Naive thymus-derived CD8-positive, alpha-beta T cell (primary cell): ENCODE measurements around the gene ME2. TPM values are rescaled to one million over a fixed set of nuclear protein-coding genes. Genes with fewer than 3 reads are reported as not detected.
A peak's percentile ranks its signal among the peaks of the same experiment; 100 is the strongest.
"Not testable (repeated sequence)": the region's sequence is repeated elsewhere in the genome, so short reads cannot be mapped to it uniquely, and the experiment has no call there.

Source experiments
- ATAC-seq, 2 donors: fragments of 150-1000 bp; cut with Tn5 transposase in 1 of 2; sonication (Bioruptor Pico), chemical (Tn5 transposase) in 1 of 2; 1 replicate in 1 of 2; 2 replicates in 1 of 2; pipeline ENCODE4 v1.10.0; 2021; ENCODE audit warnings: mild to moderate bottlenecking in 2 of 2, moderate library complexity in 2 of 2
- POLR2A ChIA-PET: fragments of 350-600 bp; sonication (Branson Sonifier 250); formaldehyde crosslinking; loops from one replicate; lab custom pipeline; 2021; ENCODE audit warnings: antibody characterized with exemption; lab: Charles Lee
- DNase-seq, 10 donors: peaks; one replicate each; pipeline versions ENCODE4 v3.0.0 to v3.0.0-alpha.2; 2020 to 2022
- H3K27ac Mint-ChIP-seq, 10 donors: one replicate each; pipeline ENCODE4 v1.8.0; 2020 to 2022; ENCODE audit warnings: mild to moderate bottlenecking in 10 of 10, mixed read lengths in 10 of 10, moderate library complexity in 4 of 10, inconsistent platforms in 1 of 10
- H3K27me3 Mint-ChIP-seq, 5 donors: one replicate each; pipeline ENCODE4 v1.8.0; 2021 to 2022; ENCODE audit warnings: mixed read lengths in 5 of 5
- H3K36me3 Mint-ChIP-seq, 3 donors: one replicate each; pipeline ENCODE4 v1.8.0; 2020 to 2022; ENCODE audit warnings: mixed read lengths in 3 of 3, mild to moderate bottlenecking in 2 of 3, inconsistent platforms in 1 of 3
- H3K4me1 Mint-ChIP-seq, 4 donors: one replicate each; pipeline ENCODE4 v1.8.0; 2021 to 2022; ENCODE audit warnings: mixed read lengths in 4 of 4
- H3K4me3 Mint-ChIP-seq, 10 donors: one replicate each; pipeline ENCODE4 v1.8.0; 2020 to 2022; ENCODE audit warnings: mild to moderate bottlenecking in 10 of 10, mixed read lengths in 10 of 10, moderate library complexity in 6 of 10, inconsistent platforms in 1 of 10
- H3K9me3 Mint-ChIP-seq, 9 donors: one replicate each; pipeline ENCODE4 v1.8.0; 2020 to 2022; ENCODE audit warnings: mixed read lengths in 9 of 9, mild to moderate bottlenecking in 3 of 9, inconsistent platforms in 1 of 9, moderate library complexity in 1 of 9
- polyA plus RNA-seq, 3 donors: library from polyadenylated mRNA; unstranded; fragments of 300-500 nt; fragmentation: Illumina TruSeq; gene quantifications; one replicate each; pipeline ENCODE4 v1.2.3, GENCODE V29; 2021
- total RNA-seq, 8 experiments: library from RNA in 2 of 8; stranded (reverse) in 2 of 8; gene quantifications; one replicate each; pipeline ENCODE4 v1.2.3 and lab custom pipeline; 2021 to 2026

The ME2 gene
- total and polyA plus RNA-seq, 5 experiments from 2014 or later = 38.1 to 52.3 (median 42.0) TPM

DNA sequence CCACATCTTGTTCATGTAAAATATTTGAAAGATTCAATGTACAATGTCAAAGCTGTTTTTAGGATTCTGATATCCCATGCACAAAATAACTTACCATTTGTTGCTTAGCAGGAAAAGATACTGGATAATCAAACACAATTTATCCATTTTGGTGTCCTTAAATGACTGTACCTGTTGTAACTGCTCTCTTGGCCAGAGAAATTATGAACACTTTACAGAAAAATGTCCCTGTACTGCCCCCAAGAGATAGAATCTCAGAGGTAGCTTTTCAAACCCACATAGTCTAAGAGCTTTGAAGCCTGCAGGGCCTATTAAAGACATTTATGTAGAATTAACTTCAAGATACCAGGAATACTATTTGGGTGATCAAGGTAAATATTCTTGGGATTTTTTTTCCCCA lies 12.2 kb upstream of the ME2 start:
- ATAC-seq = no peak
- Mint-ChIP-seq H3K27me3 (peaks cover 0 to under 1% (median 0%) of the 10 kb centered on the region in 5 donors), H3K9me3 (no peaks in the 10 kb centered on the region), H3K36me3 (no peaks in the 10 kb centered on the region), H3K27ac (no peak overlapping the region), H3K4me3 (no peak overlapping the region), H3K4me1 (peaks cover 0 to 11% (median 0%) of the 10 kb centered on the region in 4 donors)
- POLR2A ChIA-PET = interaction anchor here (1.6 kb wide), 1 partner anchor 12 kb away, joined by 4 read pairs; the partner anchor contains the start of gene ME2
- DNase-seq = no peak

DNA sequence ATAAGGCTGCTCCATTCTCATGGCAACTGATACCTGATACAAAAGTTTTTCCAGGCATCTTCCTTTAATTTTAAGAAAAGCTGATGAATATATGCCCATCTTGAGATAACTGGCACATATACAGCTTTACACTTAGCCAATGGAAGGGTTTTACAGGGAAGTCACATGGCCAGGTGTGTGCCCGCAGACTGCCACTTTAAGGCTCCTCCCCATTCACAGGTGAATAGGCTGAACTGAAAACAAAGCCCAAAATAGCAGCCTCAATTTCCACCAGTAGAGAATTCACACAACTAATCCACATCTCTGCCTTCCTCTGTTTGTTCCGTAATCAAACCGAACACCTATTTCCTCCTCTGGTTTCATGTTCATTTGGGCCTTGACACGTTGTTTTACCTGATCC lies 9.8 kb upstream of the ME2 start:
- Mint-ChIP-seq H3K27me3 (peaks cover 0 to 3% (median 2%) of the 10 kb centered on the region in 5 donors), H3K9me3 (no peaks in the 10 kb centered on the region), H3K27ac (no peak overlapping the region), H3K4me3 (no peak overlapping the region), H3K36me3 (no peaks in the 10 kb centered on the region), H3K4me1 (no peaks in the 10 kb centered on the region)
- POLR2A ChIA-PET = no interaction called here
- no peak for ATAC-seq
- no peak for DNase-seq

- Mint-ChIP-seq H3K9me3 (no peaks in the 10 kb centered on the region), H3K27me3 (peaks cover 0 to 3% (median 2%) of the 10 kb centered on the region in 5 donors), H3K36me3 (no peaks in the 10 kb centered on the region), H3K4me1 (no peaks in the 10 kb centered on the region), H3K27ac (no peak overlapping the region), H3K4me3 (no peak overlapping the region)
- POLR2A ChIA-PET = interaction anchor here (1.0 kb wide), 1 partner anchor 160 kb away, joined by 3 read pairs; the partner anchor contains the start of gene SMAD4
- DNase-seq (no peak), ATAC-seq (no peak)
Observed at GRCh38 chr18:50870138-50870845, 8.6 kb upstream of the ME2 start.

DNA sequence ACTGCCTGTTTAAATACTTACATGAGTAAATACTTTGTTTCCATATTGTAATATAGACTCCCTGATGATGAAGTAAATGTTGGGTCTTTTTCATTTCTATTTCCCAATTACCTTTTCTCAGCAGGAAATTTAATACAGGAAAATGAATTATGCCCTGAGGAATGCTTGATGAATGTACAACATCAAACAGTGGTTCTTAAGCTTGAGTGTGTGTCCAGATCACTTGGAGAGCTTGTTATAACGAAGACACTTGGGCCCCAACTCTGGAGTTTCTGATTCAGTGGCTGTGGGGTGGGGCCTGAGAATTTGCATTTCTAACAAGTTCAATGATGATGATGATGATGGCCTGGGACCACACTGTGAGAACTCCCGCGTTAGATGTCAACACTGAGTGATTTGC lies 7.1 kb upstream of the ME2 start:
- H3K4me3 Mint-ChIP-seq = no peak overlapping the region
- H3K36me3 Mint-ChIP-seq = no peaks in the 10 kb centered on the region
- no peak for DNase-seq
- POLR2A ChIA-PET = no interaction called here
- H3K9me3 Mint-ChIP-seq = no peaks in the 10 kb centered on the region
- H3K27ac Mint-ChIP-seq = no peak overlapping the region
- ATAC-seq = no peak
- H3K27me3 Mint-ChIP-seq = peaks cover 0 to 3% (median 2%) of the 10 kb centered on the region in 5 donors
- no peaks in the 10 kb centered on the region for H3K4me1 Mint-ChIP-seq

DNA sequence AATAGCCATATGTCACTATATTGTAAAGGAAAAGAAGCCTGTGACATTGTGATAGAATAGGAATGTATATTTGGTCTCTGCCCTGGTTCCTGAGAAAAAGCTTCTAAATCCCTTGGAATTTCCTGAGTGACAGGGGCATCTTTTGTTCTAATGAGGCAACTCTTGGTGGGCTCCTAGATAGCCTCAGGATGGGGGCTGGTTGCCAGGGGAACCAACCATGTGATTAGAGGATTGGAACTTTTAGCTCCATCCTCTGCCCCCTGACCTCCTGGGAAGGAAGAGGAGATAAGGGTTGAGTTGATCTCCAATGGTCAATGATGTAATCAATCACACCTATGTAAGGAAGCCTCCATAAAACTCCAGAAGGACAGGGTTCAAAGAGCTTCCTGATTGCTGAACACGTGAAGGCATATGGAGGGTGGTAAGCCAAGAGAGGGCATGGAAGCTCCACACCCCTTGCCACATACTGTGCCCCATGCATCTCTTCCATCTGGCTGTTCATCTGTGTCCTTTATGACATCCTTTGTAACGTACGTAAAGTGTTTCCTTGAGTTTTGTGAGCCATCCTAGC lies 2.9 kb upstream of the ME2 start:
- Mint-ChIP-seq H3K4me1 (peaks cover 14 to 24% (median 18%) of the 10 kb centered on the region in 4 donors), H3K4me3 (peak overlapping the region in 1 of 10 donors; percentile 24), H3K9me3 (no peaks in the 10 kb centered on the region), H3K27ac (peak overlapping the region in 1 of 10 donors; percentile 31), H3K27me3 (peaks cover 0 to 3% (median 2%) of the 10 kb centered on the region in 5 donors), H3K36me3 (peaks cover 0 to 5% (median 0%) of the 10 kb centered on the region in 3 donors)
- POLR2A ChIA-PET = interaction anchor here (1.0 to 1.5 kb wide), 2 partner anchors 55 to 321 kb away, joined by 3 read pairs; partner anchors contain the start of gene MEX3C
- ATAC-seq (no peak), DNase-seq (no peak)

- H3K36me3 Mint-ChIP-seq = peaks cover 0 to 5% (median 0%) of the 10 kb centered on the region in 3 donors
- DNase-seq (peak in 3 of 10 donors; percentile 1 to 5 (median 4)), ATAC-seq (no peak)
- peaks cover 0 to 3% (median 2%) of the 10 kb centered on the region in 5 donors for H3K27me3 Mint-ChIP-seq
- H3K9me3 Mint-ChIP-seq = no peaks in the 10 kb centered on the region
- H3K27ac Mint-ChIP-seq = peak overlapping the region; percentile 95 to 99 (median 98)
- POLR2A ChIA-PET = interaction anchor here (1.0 to 3.0 kb wide), 9 partner anchors 11 to 1390 kb away, joined by 3 to 69 read pairs (median 4); partner anchors contain the start of genes C18orf32, ELAC1, MEX3C and SMAD4
- peaks cover 14 to 29% (median 26%) of the 10 kb centered on the region in 4 donors for H3K4me1 Mint-ChIP-seq
- peak overlapping the region; percentile 91 to 98 (median 95) for H3K4me3 Mint-ChIP-seq
Observed at GRCh38 chr18:50877545-50878265, 1.2 kb upstream of the ME2 start.

DNA sequence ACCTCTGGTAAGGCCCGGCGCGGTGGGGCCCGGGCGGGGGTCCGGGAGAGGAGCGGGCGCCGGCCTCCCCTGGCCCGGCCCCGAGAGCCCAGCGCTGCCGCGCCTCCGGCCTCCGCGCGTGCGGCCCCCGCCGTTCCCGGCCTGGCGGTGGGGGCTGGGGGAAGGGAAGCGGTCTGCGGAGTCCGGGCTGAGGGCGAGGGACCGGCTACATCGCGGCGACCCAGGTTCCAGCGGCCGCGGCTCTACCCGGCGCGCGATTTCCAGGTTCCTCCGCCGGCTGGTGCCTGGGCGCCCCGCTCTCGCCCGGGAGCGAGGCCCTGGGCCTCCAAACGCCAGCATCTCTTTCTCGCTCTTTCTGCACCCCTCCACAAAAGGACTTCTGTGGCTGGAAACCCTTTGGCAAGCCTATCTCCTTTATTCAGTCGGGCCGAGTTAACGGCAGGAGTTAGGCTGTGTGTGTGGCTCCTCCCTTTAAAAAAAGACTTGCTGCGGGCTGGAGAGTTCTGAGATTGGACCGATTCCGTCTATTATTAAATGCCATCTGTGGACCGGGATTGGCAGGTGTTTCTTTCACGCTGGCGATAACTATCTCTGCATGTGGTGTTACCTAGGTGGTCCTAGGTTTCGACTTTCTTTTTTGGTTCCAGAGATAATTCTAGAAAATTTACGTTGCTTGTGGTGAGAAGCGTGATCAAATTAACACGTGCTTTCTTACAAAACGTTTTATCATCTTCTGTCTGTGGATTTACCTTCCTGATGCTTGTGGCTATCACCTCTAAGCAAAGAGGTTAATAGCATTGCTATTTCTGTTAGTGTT lies 592 bp downstream of the ME2 start:
- Mint-ChIP-seq H3K4me1 (peaks cover 17 to 44% (median 36%) of the 10 kb centered on the region in 4 donors), H3K36me3 (peaks cover 0 to 5% (median 0%) of the 10 kb centered on the region in 3 donors), H3K9me3 (no peaks in the 10 kb centered on the region), H3K27me3 (no peaks in the 10 kb centered on the region), H3K4me3 (peak overlapping the region; percentile 87 to 99 (median 92)), H3K27ac (peak overlapping the region; percentile 87 to 98 (median 96))
- DNase-seq = peak in 8 of 10 donors; percentile 7 to 61 (median 42)
- POLR2A ChIA-PET = interaction anchor here (0.8 to 3.0 kb wide), 15 partner anchors 9 to 1392 kb away, joined by 3 to 69 read pairs (median 4); partner anchors contain the start of genes C18orf32, ELAC1, MEX3C and MRO
- peak; percentile 17 to 21 for ATAC-seq

DNA sequence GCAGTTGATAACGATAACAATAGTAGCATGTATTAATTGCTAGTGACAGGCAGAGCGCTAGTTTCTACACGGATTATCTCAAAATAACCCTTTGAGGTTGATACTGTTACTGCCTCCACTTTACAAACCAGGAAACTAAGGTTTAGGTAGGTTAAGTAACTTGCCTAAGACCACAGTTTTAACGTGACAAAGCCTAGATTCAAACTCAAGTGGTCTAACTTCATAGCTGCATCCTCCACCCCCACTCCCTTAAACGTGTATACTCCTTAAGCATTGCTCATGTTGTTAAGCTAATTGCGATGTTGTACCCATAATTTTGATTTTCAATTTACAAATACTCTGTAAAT lies 1.2 kb downstream of the ME2 start:
- no peak for DNase-seq
- peak in 1 of 2 donors; percentile 1 for ATAC-seq
- Mint-ChIP-seq H3K4me3 (peak overlapping the region; percentile 87 to 99 (median 92)), H3K4me1 (peaks cover 17 to 49% (median 36%) of the 10 kb centered on the region in 4 donors), H3K36me3 (peaks cover 0 to 5% (median 0%) of the 10 kb centered on the region in 3 donors), H3K27ac (peak overlapping the region; percentile 87 to 98 (median 96)), H3K27me3 (no peaks in the 10 kb centered on the region), H3K9me3 (no peaks in the 10 kb centered on the region)
- POLR2A ChIA-PET = interaction anchor here (0.9 to 1.0 kb wide), 3 partner anchors 87 to 150 kb away, joined by 3 to 6 read pairs (median 5); partner anchors contain the start of genes ELAC1 and SMAD4

DNA sequence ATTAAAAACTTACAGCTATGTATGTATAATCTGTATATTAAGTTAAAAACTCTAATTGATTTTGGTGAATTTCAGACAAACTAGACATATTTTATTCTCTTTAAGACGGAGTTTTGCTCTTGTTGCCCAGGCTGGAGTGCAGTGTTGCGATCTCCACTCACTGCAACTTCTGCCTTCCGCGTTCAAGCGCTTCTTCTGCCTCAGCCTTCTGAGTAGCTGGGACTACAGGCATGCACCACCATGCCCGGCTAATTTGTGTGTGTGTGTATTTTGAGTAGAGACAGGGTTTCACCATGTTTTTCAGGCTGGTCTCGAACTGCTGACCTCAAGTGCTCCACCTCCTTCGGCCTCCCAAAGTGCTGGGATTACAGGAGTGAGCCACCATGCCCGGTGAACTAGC lies 2.0 kb downstream of the ME2 start:
- H3K9me3 Mint-ChIP-seq, H3K27ac Mint-ChIP-seq, H3K27me3 Mint-ChIP-seq, H3K36me3 Mint-ChIP-seq, ATAC-seq: not testable (repeated sequence)
- H3K4me1 Mint-ChIP-seq = peaks cover 17 to 49% (median 36%) of the 10 kb centered on the region in 4 donors
- peak overlapping the region in 1 of 10 donors; percentile 7 for H3K4me3 Mint-ChIP-seq
- POLR2A ChIA-PET = interaction anchor here (0.9 kb wide), 1 partner anchor 149 kb away, joined by 3 read pairs; the partner anchor contains the start of gene SMAD4
- DNase-seq = peak in 1 of 10 donors; percentile 1

DNA sequence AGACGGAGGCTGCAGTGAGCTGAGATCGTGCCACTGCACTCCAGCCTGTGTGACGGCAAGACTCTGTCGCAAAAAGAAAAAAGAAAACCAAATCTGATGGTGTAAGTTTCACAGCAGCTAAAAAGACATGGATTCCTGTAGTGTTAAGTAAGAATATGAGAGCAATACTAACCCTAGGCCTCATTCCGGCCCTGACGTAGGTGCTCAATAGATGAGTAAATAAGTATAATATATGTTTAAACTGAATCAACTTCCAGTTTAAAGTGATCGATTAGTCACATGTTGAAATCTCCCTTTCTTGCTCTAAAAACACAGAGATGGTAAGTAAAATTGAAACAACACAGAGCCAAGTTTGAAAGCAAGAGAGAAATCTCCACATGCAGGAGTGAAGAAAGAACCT lies 8.0 kb downstream of the ME2 start:
- Mint-ChIP-seq H3K36me3 (peaks cover 0 to 26% (median 17%) of the 10 kb centered on the region in 3 donors), H3K9me3 (peaks cover 0 to 16% (median 0%) of the 10 kb centered on the region in 9 donors), H3K27me3 (no peaks in the 10 kb centered on the region), H3K4me1 (peaks cover 6 to 40% (median 27%) of the 10 kb centered on the region in 4 donors), H3K27ac (peak overlapping the region in 2 of 10 donors; percentile 16 to 31), H3K4me3 (no peak overlapping the region)
- POLR2A ChIA-PET = no interaction called here
- DNase-seq (no peak), ATAC-seq (no peak)

DNA sequence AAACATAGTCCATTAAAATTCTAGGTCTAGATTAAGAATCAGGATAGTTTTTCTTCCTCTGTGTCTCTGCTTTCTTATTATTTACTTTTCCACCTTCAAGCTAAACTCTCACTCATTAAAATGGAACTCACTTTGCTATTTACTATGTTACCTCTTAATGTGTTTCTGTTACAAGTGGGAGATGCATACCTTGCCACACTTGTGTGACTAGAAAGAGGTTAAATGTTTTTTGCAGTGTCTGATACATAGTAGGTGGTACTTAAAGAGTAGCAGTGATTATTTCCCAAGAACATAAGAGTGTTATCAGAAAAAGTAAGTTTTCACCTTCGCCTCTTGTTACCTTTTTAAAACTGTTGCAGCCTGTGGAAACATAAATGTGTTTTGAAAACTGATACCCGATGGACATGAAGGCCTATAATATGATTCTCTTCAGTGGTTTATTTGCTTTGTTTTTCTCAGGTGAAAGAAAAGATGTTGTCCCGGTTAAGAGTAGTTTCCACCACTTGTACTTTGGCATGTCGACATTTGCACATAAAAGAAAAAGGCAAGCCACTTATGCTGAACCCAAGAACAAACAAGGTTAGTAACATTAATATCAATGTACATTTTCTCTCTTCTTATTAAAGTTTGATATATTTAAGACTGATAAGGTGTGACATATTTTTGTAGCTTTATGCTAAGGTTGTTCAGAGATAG lies 16.6 kb downstream of the ME2 start:
- no peak overlapping the region for H3K4me3 Mint-ChIP-seq
- POLR2A ChIA-PET = no interaction called here
- H3K27ac Mint-ChIP-seq = peak overlapping the region in 3 of 10 donors; percentile 36 to 69 (median 57)
- H3K27me3 Mint-ChIP-seq = no peaks in the 10 kb centered on the region
- H3K9me3 Mint-ChIP-seq = peaks cover 0 to 6% (median 0%) of the 10 kb centered on the region in 9 donors
- ATAC-seq (no peak), DNase-seq (no peak)
- H3K4me1 Mint-ChIP-seq = peaks cover 10 to 30% (median 20%) of the 10 kb centered on the region in 4 donors
- peaks cover 12 to 55% (median 35%) of the 10 kb centered on the region in 3 donors for H3K36me3 Mint-ChIP-seq
